Measurements from ENCODE around the gene NANOS3. TPM values are rescaled to one million over a fixed set of nuclear protein-coding genes. Genes with fewer than 3 reads are reported as not detected.

NANOS3 gene
- total RNA-seq, 4 donors from 2014 or later, result not detected

- Histone ChIP-seq H3K36me3 (no peaks in the 10 kb centered on the region), H3K27ac (peak overlapping the region; percentile 42 to 75 (median 58)), H3K9me3 (no peaks in the 10 kb centered on the region), H3K27me3 (peaks cover 8% of the 10 kb centered on the region), H3K4me1 (peaks cover 5 to 23% (median 18%) of the 10 kb centered on the region in 4 donors), H3K4me3 (peak overlapping the region; percentile 64 to 79 (median 67))
- WGBS, 2 donors (ENCODE audit: low coverage in 1 of 2), result 1% methylated on average over 58 of the region's 82 CpGs; no CpG with 5 or more reads in 1 of the 2 donors
- DNase-seq, result no peak
- intact Hi-C loops (cut with DNase I; ENCODE audit: low total_unique reads), result loop anchor here (10.0 kb wide), 1 partner anchor 101 kb away; the partner anchor contains the start of gene MRI1
- in situ Hi-C loops (cut with MboI; ENCODE audit: low pct_ligation_motif_present in 1 of 4, low pct_unique_long_range_greater_than_20kb in 1 of 4, low sequenced_read_pairs in 3 of 4), result loop anchor here (10.0 to 25.0 kb wide), 4 partner anchors 104 to 279 kb away; partner anchors contain the start of genes C19orf53 (in 1 of the 4) and MRI1 (in 1 of the 4)
- TF ChIP-seq POLR2A (IDR thresholded peaks at IDR 0.05) (no peak), EP300 (IDR thresholded peaks at IDR 0.05; ENCODE audit: low read depth) (no peak), POLR2AphosphoS5 (IDR thresholded peaks at IDR 0.05) (no peak), CTCF (IDR thresholded peaks at IDR 0.05) (no peak)
These were observed 11.1 kb upstream of the NANOS3 start for GRCh38 chr19:13865571-13866462.

- Histone ChIP-seq H3K9me3 (no peaks in the 10 kb centered on the region), H3K27me3 (peaks cover 8% of the 10 kb centered on the region), H3K4me1 (peaks cover 5 to 18% (median 14%) of the 10 kb centered on the region in 4 donors), H3K36me3 (no peaks in the 10 kb centered on the region), H3K27ac (peak overlapping the region in 2 of 4 donors; percentile 42 to 57), H3K4me3 (peak overlapping the region in 2 of 4 donors; percentile 64 to 79)
- intact Hi-C loops (cut with DNase I; ENCODE audit: low total_unique reads) (loop anchor here (10.0 kb wide), 1 partner anchor 102 kb away; the partner anchor contains the start of gene MRI1), in situ Hi-C loops (cut with MboI; ENCODE audit: low pct_ligation_motif_present in 1 of 4, low pct_unique_long_range_greater_than_20kb in 1 of 4, low sequenced_read_pairs in 3 of 4) (loop anchor here (10.0 to 25.0 kb wide), 4 partner anchors 104 to 279 kb away; partner anchors contain the start of genes C19orf53 (in 1 of the 4) and MRI1 (in 1 of the 4))
- TF ChIP-seq EP300 (IDR thresholded peaks at IDR 0.05; ENCODE audit: low read depth), result no peak
- TF ChIP-seq POLR2AphosphoS5 (IDR thresholded peaks at IDR 0.05), result no peak
- TF ChIP-seq CTCF (IDR thresholded peaks at IDR 0.05), result no peak
- TF ChIP-seq POLR2A (IDR thresholded peaks at IDR 0.05), result no peak
- no peak for DNase-seq
- WGBS, 2 donors (ENCODE audit: low coverage in 1 of 2), result 68 to 78% methylated on average over 4 to 15 of the region's 15 CpGs
These were observed 10.4 kb upstream of the NANOS3 start for GRCh38 chr19:13866463-13867046.

- Histone ChIP-seq H3K27me3 (peaks cover 8% of the 10 kb centered on the region), H3K4me1 (peaks cover 5 to 23% (median 18%) of the 10 kb centered on the region in 4 donors), H3K4me3 (no peak overlapping the region), H3K9me3 (no peaks in the 10 kb centered on the region), H3K27ac (no peak overlapping the region), H3K36me3 (no peaks in the 10 kb centered on the region)
- no peak for DNase-seq
- 64 to 81% methylated on average over 3 to 4 of the region's 4 CpGs for WGBS, 2 donors (ENCODE audit: low coverage in 1 of 2)
- intact Hi-C loops (cut with DNase I; ENCODE audit: low total_unique reads), result loop anchor here (10.0 kb wide), 1 partner anchor 104 kb away; the partner anchor contains the start of gene MRI1
- TF ChIP-seq POLR2A (IDR thresholded peaks at IDR 0.05) (no peak), CTCF (IDR thresholded peaks at IDR 0.05) (no peak), POLR2AphosphoS5 (IDR thresholded peaks at IDR 0.05) (no peak), EP300 (IDR thresholded peaks at IDR 0.05; ENCODE audit: low read depth) (no peak)
- in situ Hi-C loops (cut with MboI; ENCODE audit: low pct_ligation_motif_present in 1 of 4, low pct_unique_long_range_greater_than_20kb in 1 of 4, low sequenced_read_pairs in 3 of 4), result loop anchor here (10.0 to 25.0 kb wide), 4 partner anchors 106 to 281 kb away; partner anchors contain the start of genes C19orf53 (in 1 of the 4) and MRI1 (in 1 of the 4)
These were observed 8.3 kb upstream of the NANOS3 start for GRCh38 chr19:13868663-13869062.

Data from transverse colon (tissue), 4 donors.